Colonic mucosa (tissue), 4 donors: ENCODE measurements around the gene OSBPL7. TPM values are rescaled to one million over a fixed set of nuclear protein-coding genes. Genes with fewer than 3 reads are reported as not detected.

ENCODE experiments used
- DNase-seq: peaks from one replicate; pipeline ENCODE4 v3.0.0-alpha.2; 2020
- H3K27ac ChIP-seq: fragments of 200-600 bp; one replicate; pipeline ENCODE4 v1.8.0; 2021
- H3K27me3 ChIP-seq: fragments of 200-600 bp; one replicate; pipeline ENCODE4 v1.8.0; 2021
- H3K36me3 ChIP-seq: fragments of 200-600 bp; one replicate; pipeline ENCODE4 v1.8.0; 2021
- H3K4me1 ChIP-seq: fragments of 200-600 bp; one replicate; pipeline ENCODE4 v1.8.0; 2021; ENCODE audit warnings: mild to moderate bottlenecking
- H3K4me3 ChIP-seq: fragments of 200-600 bp; one replicate; pipeline ENCODE4 v1.8.0; 2021
- H3K9ac ChIP-seq, 2 donors: one replicate each; pipeline ENCODE4 v1.7.0; 2013; ENCODE audit warnings: control low read depth in 2 of 2, low read depth in 2 of 2, low read length in 2 of 2
- H3K9me3 ChIP-seq: fragments of 200-600 bp; one replicate; pipeline ENCODE4 v1.8.0; 2021
- CTCF ChIP-seq: fragments of 200-600 bp; IDR thresholded peaks from one replicate; pipeline ENCODE4 v1.8.0; 2022; ENCODE audit warnings: antibody characterized with exemption, mild to moderate bottlenecking
- intact Hi-C: fragments of 100-400 bp; cut with DNase I; formaldehyde crosslinking; loops from one replicate; pipeline ENCODE4 v1.14.1; 2022
- total RNA-seq, 2 donors: library from RNA; stranded (reverse); fragmentation: NEBNext Ultra II Directional in 1 of 2; extraction: Animal tissue kit (Norgen Biotek cat#: 25700) in 1 of 2; gene quantifications; one replicate each; pipeline ENCODE4 v1.2.1, GENCODE V29; 2021
- donor health status: healthy.
- donor health status: DM: no; HTN: no; CAD: no.
- donor health status: DM: no; HTN: no; CAD: no.

Gene OSBPL7
- total RNA-seq, 2 donors from 2014 or later, result 34.8 to 93.6 TPM

- H3K4me3 ChIP-seq, result no peak overlapping the region
- no peak for TF ChIP-seq CTCF
- peak overlapping the region in 1 of 2 donors; percentile 13 for H3K9ac ChIP-seq
- H3K9me3 ChIP-seq, result no peaks in the 10 kb centered on the region
- H3K4me1 ChIP-seq, result peaks cover 15% of the 10 kb centered on the region
- H3K27me3 ChIP-seq, result peaks cover 16% of the 10 kb centered on the region
- H3K36me3 ChIP-seq, result no peaks in the 10 kb centered on the region
- DNase-seq, result no peak
- intact Hi-C loops, result loop anchor here (2.0 to 10.0 kb wide), 2 partner anchors 47 to 131 kb away; partner anchors contain the start of gene CDK5RAP3
- no peak overlapping the region for H3K27ac ChIP-seq
These were observed 21.8 kb upstream of the OSBPL7 start for GRCh38 chr17:47843391-47843730.

GRCh38 chr17:47841488-47842291 is 20.1 kb upstream of the OSBPL7 start:
- H3K27ac ChIP-seq, result peak overlapping the region; percentile 63
- no peaks in the 10 kb centered on the region for H3K36me3 ChIP-seq
- no peaks in the 10 kb centered on the region for H3K27me3 ChIP-seq
- peak overlapping the region; percentile 63 to 90 for H3K9ac ChIP-seq
- no peak for DNase-seq
- no peaks in the 10 kb centered on the region for H3K9me3 ChIP-seq
- intact Hi-C loops, result loop anchor here (2.0 to 10.0 kb wide), 2 partner anchors 49 to 133 kb away; partner anchors contain the start of gene CDK5RAP3
- peaks cover 15% of the 10 kb centered on the region for H3K4me1 ChIP-seq
- TF ChIP-seq CTCF, result peak; percentile 5
- H3K4me3 ChIP-seq, result peak overlapping the region; percentile 72

DNA sequence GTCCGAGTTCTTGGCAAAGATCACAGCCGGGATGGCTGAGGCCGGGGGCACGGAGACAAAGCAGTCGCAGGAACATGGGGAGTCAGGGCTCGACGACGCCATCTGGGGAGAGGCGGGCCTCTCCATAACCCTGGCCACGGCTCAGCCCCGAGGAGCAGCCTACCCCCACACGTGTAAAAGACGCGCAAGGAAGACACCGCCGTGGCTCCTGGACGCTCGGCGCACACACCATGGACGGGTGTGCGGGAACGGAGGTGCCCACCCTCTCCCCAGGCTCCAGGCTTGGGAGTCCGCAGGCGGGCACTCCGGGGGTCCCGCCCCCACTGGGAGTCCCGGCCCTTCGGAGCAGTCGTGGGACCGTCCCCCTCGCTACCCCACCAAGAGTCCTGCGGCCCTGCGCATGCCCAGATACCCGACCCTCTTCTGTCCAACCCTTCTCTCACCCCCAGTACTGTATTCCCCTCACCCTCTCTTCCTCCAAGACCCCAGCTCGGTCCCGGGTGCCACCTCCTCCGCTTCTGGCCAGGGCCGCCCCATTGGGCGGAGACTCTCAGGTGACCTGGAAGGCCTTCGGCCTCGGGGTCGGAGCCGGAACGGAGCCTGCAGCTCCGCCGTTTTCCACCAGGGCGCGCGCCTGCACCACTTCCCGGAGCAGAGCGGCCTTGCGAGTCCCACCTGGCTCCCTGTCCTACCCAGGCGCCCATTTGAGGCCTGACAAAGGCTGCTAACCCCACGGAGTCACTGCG is 19.3 kb upstream of the OSBPL7 start, which contains the start of gene SCRN2:
Gene SCRN2 (minus strand): TSS at position 532 of the 746 bp plus-strand sequence. CDS start 430 bp downstream, at position 102.
- DNase-seq, result peak; percentile 96
- TF ChIP-seq CTCF, result peak; percentile 94
- H3K9me3 ChIP-seq, result no peaks in the 10 kb centered on the region
- intact Hi-C loops, result loop anchor here (10.0 kb wide), 1 partner anchor 134 kb away; the partner anchor contains the start of gene CDK5RAP3
- peak within 1 kb of the TSS; percentile 63 for H3K27ac ChIP-seq
- no peaks in the 10 kb centered on the region for H3K27me3 ChIP-seq
- peaks cover 15% of the 10 kb centered on the region for H3K4me1 ChIP-seq
- peak within 1 kb of the TSS; percentile 63 to 90 for H3K9ac ChIP-seq
- no peaks in the 10 kb centered on the region for H3K36me3 ChIP-seq
- H3K4me3 ChIP-seq, result peak within 1 kb of the TSS; percentile 72

DNA sequence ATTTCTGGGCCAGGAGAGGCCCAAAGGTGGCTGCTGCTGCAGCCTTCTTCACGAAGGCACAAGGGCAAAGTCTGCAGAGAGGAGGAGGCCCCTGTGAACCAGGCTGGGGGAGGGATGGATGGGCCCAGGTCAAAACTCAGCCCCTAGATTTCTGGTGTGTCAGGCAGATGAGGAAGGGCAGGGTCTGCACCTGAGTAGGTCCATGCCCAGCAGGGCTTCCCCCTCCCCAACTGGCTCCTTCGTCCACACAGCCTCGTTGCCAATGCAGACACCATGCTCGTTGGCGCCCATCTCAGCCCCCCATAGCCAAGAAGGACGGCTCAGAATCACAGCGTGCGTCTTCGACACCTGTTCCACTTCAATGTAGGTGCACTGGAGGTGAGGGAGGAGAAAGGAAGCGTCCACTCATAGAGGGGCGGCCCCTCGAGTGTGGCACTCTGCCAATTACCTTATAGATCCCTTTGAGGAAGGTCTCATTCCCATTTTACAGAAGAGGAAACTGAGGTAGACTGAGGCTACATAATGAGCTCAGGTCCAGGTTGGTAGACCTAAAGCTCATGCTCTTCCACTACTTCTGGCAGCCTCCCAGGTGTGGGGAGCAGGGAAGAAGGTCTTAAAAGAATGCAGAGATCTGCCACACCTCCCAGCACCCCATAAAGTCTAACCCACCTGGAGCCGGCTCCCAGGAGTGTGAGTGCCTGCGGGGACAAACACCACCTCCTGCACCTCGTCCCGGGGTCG is 18.6 kb upstream of the OSBPL7 start:
- H3K27ac ChIP-seq, result no peak overlapping the region
- no peak for DNase-seq
- H3K4me1 ChIP-seq, result peaks cover 15% of the 10 kb centered on the region
- H3K27me3 ChIP-seq, result no peaks in the 10 kb centered on the region
- peak overlapping the region; percentile 63 to 90 for H3K9ac ChIP-seq
- H3K9me3 ChIP-seq, result no peaks in the 10 kb centered on the region
- TF ChIP-seq CTCF, result no peak
- H3K4me3 ChIP-seq, result peak overlapping the region; percentile 72
- intact Hi-C loops, result loop anchor here (10.0 kb wide), 1 partner anchor 135 kb away; the partner anchor contains the start of gene CDK5RAP3
- no peaks in the 10 kb centered on the region for H3K36me3 ChIP-seq

DNA sequence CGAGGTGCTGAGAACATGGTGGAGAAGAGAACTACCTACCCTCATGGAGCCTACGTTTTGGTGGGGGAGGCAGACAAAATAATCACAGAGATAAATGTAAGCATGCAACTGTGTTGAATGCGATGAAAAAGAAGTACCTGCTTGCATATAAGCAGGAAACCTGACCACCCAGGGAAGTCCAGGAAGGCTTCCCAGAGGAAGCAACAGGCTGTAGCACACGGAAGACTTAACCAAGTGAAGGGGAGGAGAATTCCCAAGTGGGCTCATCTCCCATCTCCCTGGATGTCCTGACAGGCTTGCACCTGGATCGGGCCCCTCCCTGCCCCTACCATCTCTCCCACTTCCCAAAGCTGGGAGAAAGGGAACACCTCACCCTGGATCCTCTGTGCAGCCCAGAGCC is 17.5 kb upstream of the OSBPL7 start:
- intact Hi-C loops, result no loop called here
- Histone ChIP-seq H3K4me1 (peaks cover 15% of the 10 kb centered on the region), H3K36me3 (no peaks in the 10 kb centered on the region), H3K27ac (no peak overlapping the region), H3K9ac (no peak overlapping the region), H3K9me3 (no peaks in the 10 kb centered on the region), H3K4me3 (no peak overlapping the region), H3K27me3 (no peaks in the 10 kb centered on the region)
- no peak for DNase-seq
- TF ChIP-seq CTCF, result no peak
